ENCODE measurements around the gene MITF.

Gene MITF

DNA sequence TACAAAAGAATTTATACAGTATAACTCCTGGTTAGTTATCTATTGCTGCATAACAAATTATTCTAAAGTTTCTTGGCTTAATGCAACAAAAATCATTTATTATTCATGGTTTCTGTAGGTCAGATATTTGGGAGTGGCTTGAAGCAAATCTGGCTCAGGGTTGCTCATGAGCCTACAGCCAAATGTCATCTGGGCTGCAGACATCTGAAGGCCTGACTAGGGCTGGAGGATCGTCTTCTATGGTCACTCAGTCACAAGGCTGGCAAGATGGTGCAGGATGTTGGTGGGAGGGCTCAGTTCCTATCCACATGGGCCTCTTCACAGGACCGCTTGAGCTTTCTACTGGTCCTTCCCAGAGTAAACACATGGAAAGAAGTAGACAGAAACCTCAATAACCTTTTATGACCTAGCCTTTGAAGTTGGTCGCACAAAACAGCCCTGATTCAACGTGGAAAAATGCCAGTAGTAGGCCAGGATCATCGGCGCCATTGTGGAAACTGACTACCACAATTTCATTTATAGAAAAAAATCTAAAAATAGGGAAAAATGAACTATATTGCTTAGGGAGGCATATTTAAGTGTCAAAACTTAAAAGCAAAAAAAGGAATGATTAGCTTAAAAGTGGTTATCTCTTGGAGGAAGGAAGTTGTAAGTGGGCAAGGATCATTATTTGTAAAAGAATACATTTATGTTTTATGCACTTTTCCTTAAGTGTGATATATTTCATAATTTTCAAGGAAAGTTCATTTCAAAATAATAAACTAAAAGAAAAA is 9.9 kb upstream of the MITF start:
- DNase-seq, result no peak

- DNase-seq, result no peak
These were observed 8.2 kb upstream of the MITF start for GRCh38 chr3:69731080-69731479.

GRCh38 chr3:69735893-69736292 is 3.4 kb upstream of the MITF start:
- DNase-seq, result no peak

DNA sequence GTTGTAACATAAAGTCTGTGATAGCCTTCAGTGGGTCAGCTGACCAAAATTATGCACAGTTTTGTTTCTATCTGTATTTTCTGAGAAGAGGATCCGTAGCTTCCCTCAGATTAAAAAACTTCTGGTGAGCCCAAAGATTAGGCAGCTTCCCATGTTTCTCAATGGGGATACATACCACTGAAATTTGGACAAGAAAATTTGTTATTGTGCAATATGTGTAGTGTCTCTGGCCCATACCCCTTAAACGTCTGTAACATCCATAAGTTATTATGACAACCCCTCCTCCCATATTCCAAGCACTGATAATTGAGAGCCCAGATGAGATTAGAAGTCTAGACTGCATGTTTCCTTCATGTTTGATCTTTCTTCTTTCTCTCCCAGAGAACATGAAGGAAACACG is 1.9 kb upstream of the MITF start:
- DNase-seq, result no peak

DNA sequence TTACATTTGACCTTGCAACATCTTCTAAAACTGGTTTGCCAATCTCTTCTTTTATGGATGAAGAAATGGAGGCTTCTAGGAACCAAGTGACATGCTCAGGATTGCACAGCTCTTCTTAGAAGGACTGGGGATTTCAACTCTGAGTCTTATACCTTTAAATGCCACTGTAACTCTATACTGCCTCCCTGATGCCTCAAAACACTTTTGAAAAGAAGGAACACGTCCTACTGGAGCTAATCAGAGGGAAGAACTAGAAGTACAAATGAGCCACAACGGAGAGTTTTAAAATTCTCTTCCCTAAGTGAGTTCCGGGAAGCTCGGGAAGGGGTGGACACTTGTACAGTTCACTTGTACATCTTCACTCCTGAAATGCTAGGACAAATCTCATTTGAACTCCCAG is 949 bp upstream of the MITF start:
- no peak for DNase-seq

- no peak for DNase-seq
These were observed 433 bp upstream of the MITF start for GRCh38 chr3:69738859-69739203.

GRCh38 chr3:69740103-69741021 is 1.1 kb downstream of the MITF start:
- no peak for DNase-seq

DNA sequence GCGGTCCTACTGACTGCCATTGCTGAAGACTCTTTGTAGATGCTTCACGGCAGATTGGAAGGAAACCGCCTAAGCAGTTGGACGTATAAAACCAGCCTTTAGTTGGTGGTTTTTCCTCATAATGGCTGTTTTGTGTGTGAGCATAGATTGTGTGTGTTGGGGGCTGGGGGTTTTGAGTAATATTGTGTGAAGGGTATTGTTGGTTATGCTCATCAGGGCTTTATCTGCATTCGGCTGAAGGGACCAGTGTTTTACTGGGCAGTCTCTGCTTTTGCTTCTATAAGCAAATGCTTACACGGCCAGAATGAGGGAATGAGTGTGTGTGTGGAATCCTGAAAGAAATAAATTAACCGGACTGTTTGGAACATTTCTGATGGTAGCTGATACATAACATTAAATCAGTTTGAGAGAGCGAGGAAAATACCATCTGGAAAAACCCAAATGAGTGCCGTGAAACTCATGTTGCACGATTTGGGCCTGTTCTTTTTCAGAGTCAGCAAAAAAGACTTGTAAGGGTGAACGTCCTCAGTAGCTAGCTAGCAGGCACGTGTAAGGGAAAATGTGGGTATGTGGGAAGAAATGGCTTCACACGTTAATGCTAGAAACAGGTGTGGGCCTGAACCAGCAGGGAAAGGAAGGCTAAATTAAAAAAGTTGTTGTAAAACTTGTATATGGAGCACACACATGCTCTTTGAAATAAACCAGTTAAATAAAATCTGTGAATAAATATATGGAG is 1.9 kb downstream of the MITF start:
- DNase-seq, result no peak

GRCh38 chr3:69742391-69742790 is 3.1 kb downstream of the MITF start:
- no peak for DNase-seq

GRCh38 chr3:69743975-69744906 is 5.0 kb downstream of the MITF start:
- no peak for DNase-seq

DNA sequence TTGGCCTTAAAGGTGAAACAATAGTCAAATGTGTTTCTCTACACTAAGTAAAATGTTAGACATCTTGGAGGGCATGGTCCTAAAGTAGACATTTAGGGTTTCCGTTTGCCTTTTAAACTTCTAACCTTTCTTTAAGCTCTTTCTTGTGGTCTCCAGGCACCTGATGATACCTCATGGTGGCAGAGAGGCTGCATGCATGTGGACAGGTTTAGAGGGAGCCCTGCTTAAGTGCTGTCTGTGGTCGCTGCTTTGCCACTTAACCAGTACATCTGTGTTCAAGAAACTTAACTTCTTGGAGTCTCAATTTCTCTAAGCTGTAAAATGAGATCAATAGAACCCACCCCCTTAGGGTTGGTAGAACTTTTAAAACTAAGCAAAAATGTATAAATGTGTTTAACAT is 6.2 kb downstream of the MITF start:
- DNase-seq, result no peak

GRCh38 chr3:69746119-69746518 is 6.9 kb downstream of the MITF start:
- no peak for DNase-seq

DNA sequence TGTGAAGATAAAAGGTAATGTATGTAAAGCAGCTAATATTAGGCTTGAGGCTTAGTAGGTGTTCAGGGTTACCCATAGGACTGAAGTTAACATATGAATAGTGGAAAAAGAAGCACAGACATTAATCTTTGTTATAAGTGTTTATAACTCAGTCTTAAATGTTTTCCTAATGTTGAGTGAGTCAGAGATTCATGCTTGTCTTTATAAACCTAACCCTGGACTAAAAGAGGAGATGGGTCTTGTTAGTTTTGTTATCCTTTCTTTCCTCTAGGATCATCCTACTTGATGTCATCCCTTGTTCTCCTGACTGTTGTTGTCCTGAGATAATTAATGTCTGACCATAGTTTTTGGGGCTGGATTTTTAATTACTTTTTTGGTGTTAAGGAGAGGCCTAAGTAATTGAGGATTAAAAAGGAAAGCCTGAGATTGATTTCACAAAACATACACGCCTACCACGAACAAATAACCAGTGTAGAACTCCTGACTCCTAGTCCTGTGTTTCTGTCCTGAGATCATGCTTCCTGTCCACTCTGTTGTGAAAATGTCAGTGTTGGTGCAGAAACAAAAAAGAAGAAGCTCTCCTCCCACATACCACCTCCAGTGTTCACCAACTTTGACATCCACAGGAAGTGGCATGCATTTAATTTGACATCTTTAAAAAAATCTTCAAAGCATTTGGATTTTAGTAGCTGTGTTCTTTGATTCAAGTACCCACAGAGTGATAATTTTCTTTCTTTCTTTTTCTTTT is 8.4 kb downstream of the MITF start:
- DNase-seq, result no peak

GRCh38 chr3:69748503-69748902 is 9.2 kb downstream of the MITF start:
- DNase-seq, result no peak

DNA sequence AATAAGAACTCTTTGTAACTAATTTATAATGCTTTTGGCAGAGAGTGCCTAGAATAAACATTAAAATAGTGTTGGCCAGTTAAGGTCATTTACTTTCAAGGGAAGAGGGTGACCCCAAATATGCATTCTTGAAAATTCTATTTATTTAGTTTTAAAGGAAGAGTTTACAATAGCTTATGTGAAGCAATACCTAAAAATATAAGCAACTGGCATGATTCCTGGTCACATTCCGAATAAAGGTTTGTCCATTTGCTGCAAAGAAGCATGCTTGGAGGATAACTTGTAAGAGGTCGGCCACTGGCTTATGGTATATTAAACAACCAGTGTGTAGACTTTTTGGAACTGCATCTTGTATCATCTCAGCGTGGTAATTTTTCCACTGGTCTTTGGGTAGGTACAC is 10.2 kb downstream of the MITF start:
- no peak for DNase-seq

GRCh38 chr3:69750549-69750948 is 11.3 kb downstream of the MITF start:
- DNase-seq, result no peak

- no peak for DNase-seq
These were observed 11.8 kb downstream of the MITF start for GRCh38 chr3:69751074-69751476.

GRCh38 chr3:69752241-69752640 is 13.0 kb downstream of the MITF start:
- DNase-seq, result no peak

- no peak for DNase-seq
These were observed 14.0 kb downstream of the MITF start for GRCh38 chr3:69753179-69753775.

DNA sequence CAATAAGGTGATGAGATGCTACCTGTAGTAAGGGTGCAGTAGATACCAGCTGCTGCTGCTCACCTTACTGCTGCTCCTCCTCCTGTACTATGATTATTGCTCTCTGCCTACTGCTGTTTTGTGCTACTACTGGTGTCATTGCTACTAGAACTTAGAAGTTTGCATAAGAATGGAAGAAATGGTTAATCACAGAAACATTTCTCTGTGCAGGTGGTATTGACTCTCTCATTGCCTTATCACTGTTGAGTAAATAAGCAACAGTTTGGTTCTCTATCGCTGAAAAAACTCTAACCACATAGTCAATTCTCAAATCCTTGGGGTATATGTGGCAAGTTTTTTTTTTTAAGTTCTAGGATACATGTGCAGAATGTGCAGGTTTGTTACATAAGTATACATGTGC is 16.5 kb downstream of the MITF start:
- DNase-seq, result no peak
